ENCODE measurements around the gene COLQ. TPM values are rescaled to one million over a fixed set of nuclear protein-coding genes. Genes with fewer than 3 reads are reported as not detected.

Gene COLQ
- total and polyA plus RNA-seq, 4 donors, result 0.27 to 2.6 (median 0.67) TPM

GRCh38 chr3:15454965-15455364, 66.5 kb downstream of the COLQ start:
- TF ChIP-seq HNF4G (IDR thresholded peaks at IDR 0.05) (no peak), RXRA (IDR thresholded peaks at IDR 0.05) (no peak), SP1 (IDR thresholded peaks at IDR 0.05) (no peak)
- no peak overlapping the region for H3K9ac ChIP-seq (ENCODE audit: low read depth in 1 of 2, low read length in 2 of 2)
- H3K4me3 ChIP-seq (ENCODE audit: low read depth in 1 of 3, low read length in 3 of 3), result no peak overlapping the region
- H3K27ac ChIP-seq (ENCODE audit: low read depth in 1 of 2, low read length in 2 of 2), result no peak overlapping the region
- DNase-seq (ENCODE audit: low spot score), result no peak
- peaks cover 0 to 8% (median 0%) of the 10 kb centered on the region in 4 donors for H3K36me3 ChIP-seq (ENCODE audit: control insufficient read depth in 4 of 4, insufficient read depth in 3 of 4, low read depth in 1 of 4, low read length in 3 of 4)
- no peaks in the 10 kb centered on the region for H3K9me3 ChIP-seq (ENCODE audit: control insufficient read depth in 4 of 4, low read length in 3 of 4)
- H3K27me3 ChIP-seq (ENCODE audit: control insufficient read depth in 4 of 4, insufficient read depth in 4 of 4, low read length in 3 of 4), result no peaks in the 10 kb centered on the region
- no peaks in the 10 kb centered on the region for H3K4me1 ChIP-seq (ENCODE audit: control insufficient read depth in 4 of 4, insufficient read depth in 4 of 4, low read length in 3 of 4)

GRCh38 chr3:15453991-15454625, 67.4 kb downstream of the COLQ start:
- Histone ChIP-seq H3K9me3 (ENCODE audit: control insufficient read depth in 4 of 4, low read length in 3 of 4) (no peaks in the 10 kb centered on the region), H3K27me3 (ENCODE audit: control insufficient read depth in 4 of 4, insufficient read depth in 4 of 4, low read length in 3 of 4) (no peaks in the 10 kb centered on the region), H3K9ac (ENCODE audit: low read depth in 1 of 2, low read length in 2 of 2) (no peak overlapping the region), H3K27ac (ENCODE audit: low read depth in 1 of 2, low read length in 2 of 2) (no peak overlapping the region), H3K4me3 (ENCODE audit: low read depth in 1 of 3, low read length in 3 of 3) (no peak overlapping the region), H3K36me3 (ENCODE audit: control insufficient read depth in 4 of 4, insufficient read depth in 3 of 4, low read depth in 1 of 4, low read length in 3 of 4) (peaks cover 0 to 8% (median 0%) of the 10 kb centered on the region in 4 donors), H3K4me1 (ENCODE audit: control insufficient read depth in 4 of 4, insufficient read depth in 4 of 4, low read length in 3 of 4) (no peaks in the 10 kb centered on the region)
- no peak for DNase-seq (ENCODE audit: low spot score)
- no peak for TF ChIP-seq EGR1 (IDR thresholded peaks at IDR 0.05; ENCODE audit: low read depth in 2 of 2)
- TF ChIP-seq CTCF (IDR thresholded peaks at IDR 0.05; ENCODE audit: low read depth, low read length, missing input control), result no peak
- TF ChIP-seq RXRA (IDR thresholded peaks at IDR 0.05), result no peak
- TF ChIP-seq MAX (IDR thresholded peaks at IDR 0.05), result no peak
- no peak for TF ChIP-seq ATF3 (IDR thresholded peaks at IDR 0.05)
- TF ChIP-seq JUND (IDR thresholded peaks at IDR 0.05), result no peak
- TF ChIP-seq FOXA1 (IDR thresholded peaks at IDR 0.05), result no peak
- no peak for TF ChIP-seq FOXA2 (IDR thresholded peaks at IDR 0.05)
- TF ChIP-seq RAD21 (IDR thresholded peaks at IDR 0.05), result no peak
- no peak for TF ChIP-seq ZBTB33 (IDR thresholded peaks at IDR 0.05)
- TF ChIP-seq REST (IDR thresholded peaks at IDR 0.05), result no peak
- no peak for TF ChIP-seq TAF1 (conservative IDR thresholded peaks at IDR 0.05)
- 82% methylated on average over 9 of the region's 9 CpGs for WGBS
